ENCODE measurements around the gene HOXA7. TPM values are rescaled to one million over a fixed set of nuclear protein-coding genes. Genes with fewer than 3 reads are reported as not detected.
A peak's percentile ranks its signal among the peaks of the same experiment; 100 is the strongest.

HOXA7 gene
- total RNA-seq, 4 donors from 2014 or later = 8.7 to 16.9 (median 11.3) TPM

GRCh38 chr7:27145165-27145913 is 11.1 kb downstream of the HOXA7 start:
- H3K36me3 ChIP-seq = peaks cover 0 to 27% (median 0%) of the 10 kb centered on the region in 3 donors

GRCh38 chr7:27144781-27145164 is 11.7 kb downstream of the HOXA7 start:
- TF ChIP-seq POLR2A (IDR thresholded peaks at IDR 0.05) (no peak), CTCF (IDR thresholded peaks at IDR 0.05) (no peak), EP300 (IDR thresholded peaks at IDR 0.05) (no peak)
- WGBS, 2 donors = 37 to 55% methylated on average over 31 of the region's 31 CpGs
- Histone ChIP-seq H3K9me3 (no peaks in the 10 kb centered on the region), H3K36me3 (peaks cover 0 to 28% (median 0%) of the 10 kb centered on the region in 3 donors), H3K4me1 (peaks cover 0 to 54% (median 7%) of the 10 kb centered on the region in 4 donors), H3K27me3 (peaks cover 0 to 97% of the 10 kb centered on the region in 2 donors), H3K27ac (peak overlapping the region in 3 of 4 donors; percentile 19 to 55 (median 46)), H3K4me3 (no peak overlapping the region)
- no peak for DNase-seq (ENCODE audit: low spot score in 2 of 2)

More at GRCh38 chr7:27145165-27145913, 11.1 kb downstream of the HOXA7 start:
- 73 to 76% methylated on average over 46 to 47 of the region's 47 CpGs for WGBS, 2 donors
- no peak for DNase-seq (ENCODE audit: low spot score in 2 of 2)
- Histone ChIP-seq H3K4me1 (peaks cover 0 to 58% (median 7%) of the 10 kb centered on the region in 4 donors), H3K9me3 (no peaks in the 10 kb centered on the region), H3K27ac (peak overlapping the region in 3 of 4 donors; percentile 46 to 77 (median 55)), H3K27me3 (peaks cover 0 to 97% of the 10 kb centered on the region in 2 donors), H3K4me3 (peak overlapping the region in 1 of 4 donors; percentile 4)
- TF ChIP-seq POLR2A (IDR thresholded peaks at IDR 0.05) (no peak), CTCF (IDR thresholded peaks at IDR 0.05) (no peak), EP300 (IDR thresholded peaks at IDR 0.05) (no peak)

GRCh38 chr7:27143950-27144780 is 12.3 kb downstream of the HOXA7 start:
- H3K4me1 ChIP-seq = peaks cover 0 to 55% (median 7%) of the 10 kb centered on the region in 4 donors
- TF ChIP-seq CTCF (IDR thresholded peaks at IDR 0.05) (no peak), EP300 (IDR thresholded peaks at IDR 0.05) (no peak), POLR2A (IDR thresholded peaks at IDR 0.05) (no peak)
- peaks cover 0 to 33% (median 0%) of the 10 kb centered on the region in 3 donors for H3K36me3 ChIP-seq
- peaks cover 0 to 97% of the 10 kb centered on the region in 2 donors for H3K27me3 ChIP-seq
- peak overlapping the region in 3 of 4 donors; percentile 19 to 55 (median 46) for H3K27ac ChIP-seq
- 36 to 59% methylated on average over 40 of the region's 40 CpGs for WGBS, 2 donors
- no peak for DNase-seq (ENCODE audit: low spot score in 2 of 2)
- H3K4me3 ChIP-seq = peak overlapping the region in 2 of 4 donors; percentile 28 to 54
- H3K9me3 ChIP-seq = no peaks in the 10 kb centered on the region

- Histone ChIP-seq H3K27ac (peak within 1 kb of the TSS; percentile 25 to 83 (median 76)), H3K4me3 (peak within 1 kb of the TSS; percentile 28 to 54 (median 44)), H3K4me1 (peaks cover 0 to 60% (median 5%) of the 10 kb centered on the region in 4 donors), H3K9me3 (no peaks in the 10 kb centered on the region), H3K36me3 (peaks cover 0 to 33% (median 0%) of the 10 kb centered on the region in 3 donors), H3K27me3 (peaks cover 0 to 96% of the 10 kb centered on the region in 2 donors)
- TF ChIP-seq CTCF (IDR thresholded peaks at IDR 0.05) (peak; percentile 42 to 82 (median 63)), EP300 (IDR thresholded peaks at IDR 0.05) (peak; percentile 51 to 68), POLR2A (IDR thresholded peaks at IDR 0.05) (peak in 1 of 2 donors; percentile 51)
- no peak for DNase-seq (ENCODE audit: low spot score in 2 of 2)
- WGBS, 2 donors = 23 to 43% methylated on average over 40 to 59 of the region's 86 CpGs
Measured at GRCh38 chr7:27143023-27143949, 13.2 kb downstream of the HOXA7 start, which contains the start of gene HOXA5. HOXA5 (minus strand) TSS chr7:27143681; CDS start chr7:27143607, 74 bp downstream.
